ENCODE results near the gene OSBPL10. TPM values are rescaled to one million over a fixed set of nuclear protein-coding genes. Genes with fewer than 3 reads are reported as not detected.
"Not testable (repeated sequence)": the region's sequence is repeated elsewhere in the genome, so short reads cannot be mapped to it uniquely, and the experiment has no call there.

Gene OSBPL10
- total RNA-seq, 1 donor from 2014 or later, result 3.8 TPM

GRCh38 chr3:31875437-31875836 lies 105.6 kb downstream of the OSBPL10 start:
- Mint-ChIP-seq H3K36me3 (ENCODE audit: unreplicated experiment) (no peaks in the 10 kb centered on the region), H3K4me1 (ENCODE audit: low read depth, unreplicated experiment) (no peaks in the 10 kb centered on the region), H3K27me3 (ENCODE audit: unreplicated experiment) (no peaks in the 10 kb centered on the region), H3K27ac (ENCODE audit: unreplicated experiment) (no peak overlapping the region), H3K9me3 (ENCODE audit: unreplicated experiment) (peaks cover 3% of the 10 kb centered on the region), H3K4me3 (ENCODE audit: unreplicated experiment) (no peak overlapping the region)
- no peak for TF ChIP-seq CTCF (IDR thresholded peaks at IDR 0.05; ENCODE audit: partially characterized antibody, unreplicated experiment)
- DNase-seq, result no peak

- Mint-ChIP-seq H3K36me3 (ENCODE audit: unreplicated experiment) (no peaks in the 10 kb centered on the region), H3K9me3 (ENCODE audit: unreplicated experiment) (peaks cover 3% of the 10 kb centered on the region), H3K27me3 (ENCODE audit: unreplicated experiment) (no peaks in the 10 kb centered on the region), H3K27ac (ENCODE audit: unreplicated experiment) (no peak overlapping the region), H3K4me3 (ENCODE audit: unreplicated experiment) (no peak overlapping the region), H3K4me1 (ENCODE audit: low read depth, unreplicated experiment) (no peaks in the 10 kb centered on the region)
- DNase-seq, result no peak
- TF ChIP-seq CTCF (IDR thresholded peaks at IDR 0.05; ENCODE audit: partially characterized antibody, unreplicated experiment), result no peak
These were observed 107.7 kb downstream of the OSBPL10 start for GRCh38 chr3:31873254-31873820.

- H3K27ac Mint-ChIP-seq (ENCODE audit: unreplicated experiment), result no peak overlapping the region
- H3K4me3 Mint-ChIP-seq (ENCODE audit: unreplicated experiment), result no peak overlapping the region
- DNase-seq, result no peak
- no peaks in the 10 kb centered on the region for H3K27me3 Mint-ChIP-seq (ENCODE audit: unreplicated experiment)
- no peaks in the 10 kb centered on the region for H3K36me3 Mint-ChIP-seq (ENCODE audit: unreplicated experiment)
- no peak for TF ChIP-seq CTCF (IDR thresholded peaks at IDR 0.05; ENCODE audit: partially characterized antibody, unreplicated experiment)
- peaks cover 3% of the 10 kb centered on the region for H3K9me3 Mint-ChIP-seq (ENCODE audit: unreplicated experiment)
- H3K4me1 Mint-ChIP-seq (ENCODE audit: low read depth, unreplicated experiment), result no peaks in the 10 kb centered on the region
These were observed 109.0 kb downstream of the OSBPL10 start for GRCh38 chr3:31871939-31872507.

- H3K4me1 Mint-ChIP-seq (ENCODE audit: low read depth, unreplicated experiment); H3K36me3 Mint-ChIP-seq (ENCODE audit: unreplicated experiment); H3K27ac Mint-ChIP-seq (ENCODE audit: unreplicated experiment); DNase-seq; H3K9me3 Mint-ChIP-seq (ENCODE audit: unreplicated experiment); H3K27me3 Mint-ChIP-seq (ENCODE audit: unreplicated experiment); H3K4me3 Mint-ChIP-seq (ENCODE audit: unreplicated experiment): not testable (repeated sequence)
These were observed 111.0 kb downstream of the OSBPL10 start for GRCh38 chr3:31870111-31870510.

- no peak for DNase-seq
- no peak for TF ChIP-seq CTCF (IDR thresholded peaks at IDR 0.05; ENCODE audit: partially characterized antibody, unreplicated experiment)
- Mint-ChIP-seq H3K4me1 (ENCODE audit: low read depth, unreplicated experiment) (no peaks in the 10 kb centered on the region), H3K27ac (ENCODE audit: unreplicated experiment) (no peak overlapping the region), H3K9me3 (ENCODE audit: unreplicated experiment) (peaks cover 5% of the 10 kb centered on the region), H3K27me3 (ENCODE audit: unreplicated experiment) (no peaks in the 10 kb centered on the region), H3K4me3 (ENCODE audit: unreplicated experiment) (no peak overlapping the region), H3K36me3 (ENCODE audit: unreplicated experiment) (no peaks in the 10 kb centered on the region)
These were observed 112.8 kb downstream of the OSBPL10 start for GRCh38 chr3:31868236-31868635.

Data from glutamatergic neuron (in vitro differentiated cells).